Glutamatergic neuron (in vitro differentiated cells): ENCODE measurements around the gene MED12L. TPM values are rescaled to one million over a fixed set of nuclear protein-coding genes. Genes with fewer than 3 reads are reported as not detected.
A peak's percentile ranks its signal among the peaks of the same experiment; 100 is the strongest.

Source experiments
- DNase-seq: peaks from one replicate; pipeline ENCODE4 v3.0.0; 2022
- H3K27ac Mint-ChIP-seq: one replicate; pipeline ENCODE4 v1.8.0; 2020; ENCODE audit warnings: mild to moderate bottlenecking, mixed read lengths, inconsistent platforms; ENCODE audit not compliant: unreplicated experiment
- H3K27me3 Mint-ChIP-seq: one replicate; pipeline ENCODE4 v1.8.0; 2020; ENCODE audit warnings: mild to moderate bottlenecking, moderate library complexity, mixed read lengths, inconsistent platforms; ENCODE audit not compliant: unreplicated experiment
- H3K36me3 Mint-ChIP-seq: one replicate; pipeline ENCODE4 v1.8.0; 2020; ENCODE audit warnings: mild to moderate bottlenecking, mixed read lengths, inconsistent platforms; ENCODE audit not compliant: unreplicated experiment
- H3K4me1 Mint-ChIP-seq: one replicate; pipeline ENCODE4 v1.8.0; 2020; ENCODE audit warnings: mild to moderate bottlenecking, low read depth, mixed read lengths, inconsistent platforms; ENCODE audit not compliant: unreplicated experiment
- H3K4me3 Mint-ChIP-seq: one replicate; pipeline ENCODE4 v1.8.0; 2020; ENCODE audit warnings: mild to moderate bottlenecking, mixed read lengths, inconsistent platforms; ENCODE audit not compliant: unreplicated experiment
- H3K9me3 Mint-ChIP-seq: one replicate; pipeline ENCODE4 v1.8.0; 2020; ENCODE audit warnings: mild to moderate bottlenecking, moderate library complexity, mixed read lengths, inconsistent platforms; ENCODE audit not compliant: unreplicated experiment
- total RNA-seq: library from RNA; stranded (reverse); fragmentation: NEBNext Ultra II Directional; extraction: Animal tissue kit (Norgen Biotek cat#: 25700); gene quantifications from one replicate; pipeline ENCODE4 v1.2.1, GENCODE V29; 2021; ENCODE audit not compliant: unreplicated experiment
- TF ChIP-seq, protein P1 (sequence below): fragments of 200-600 bp; sonication (generic); IDR thresholded peaks from one replicate; pipeline ENCODE4 v1.5.0; 2021; ENCODE audit not compliant: partially characterized antibody, unreplicated experiment

MED12L gene
- total RNA-seq, 1 donor from 2014 or later = 7.8 TPM

DNA sequence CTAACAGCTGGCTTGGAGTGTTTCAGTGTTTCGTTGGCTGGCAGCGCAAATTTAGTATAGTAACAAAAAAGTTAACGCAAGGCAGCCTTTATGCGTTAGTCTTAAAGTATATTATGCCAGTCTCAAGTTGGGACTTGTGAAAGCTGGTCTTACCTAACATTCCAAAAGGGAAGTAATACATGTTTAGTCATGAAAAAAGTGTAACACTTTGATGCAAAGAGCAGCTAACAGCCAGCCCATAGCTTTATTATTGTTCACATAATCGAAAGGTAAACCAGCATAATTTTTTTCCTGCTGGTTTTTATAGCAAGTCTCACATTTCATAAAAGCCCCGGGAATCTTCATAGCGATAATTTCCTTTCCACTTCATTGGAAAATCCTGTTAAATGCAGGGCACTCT is 233.5 kb downstream of the MED12L start:
- Mint-ChIP-seq H3K36me3 (no peaks in the 10 kb centered on the region), H3K4me1 (no peaks in the 10 kb centered on the region), H3K9me3 (peaks cover 1% of the 10 kb centered on the region), H3K27ac (no peak overlapping the region), H3K27me3 (peaks cover 2% of the 10 kb centered on the region), H3K4me3 (no peak overlapping the region)
- DNase-seq = no peak
- TF ChIP-seq, protein P1, sequence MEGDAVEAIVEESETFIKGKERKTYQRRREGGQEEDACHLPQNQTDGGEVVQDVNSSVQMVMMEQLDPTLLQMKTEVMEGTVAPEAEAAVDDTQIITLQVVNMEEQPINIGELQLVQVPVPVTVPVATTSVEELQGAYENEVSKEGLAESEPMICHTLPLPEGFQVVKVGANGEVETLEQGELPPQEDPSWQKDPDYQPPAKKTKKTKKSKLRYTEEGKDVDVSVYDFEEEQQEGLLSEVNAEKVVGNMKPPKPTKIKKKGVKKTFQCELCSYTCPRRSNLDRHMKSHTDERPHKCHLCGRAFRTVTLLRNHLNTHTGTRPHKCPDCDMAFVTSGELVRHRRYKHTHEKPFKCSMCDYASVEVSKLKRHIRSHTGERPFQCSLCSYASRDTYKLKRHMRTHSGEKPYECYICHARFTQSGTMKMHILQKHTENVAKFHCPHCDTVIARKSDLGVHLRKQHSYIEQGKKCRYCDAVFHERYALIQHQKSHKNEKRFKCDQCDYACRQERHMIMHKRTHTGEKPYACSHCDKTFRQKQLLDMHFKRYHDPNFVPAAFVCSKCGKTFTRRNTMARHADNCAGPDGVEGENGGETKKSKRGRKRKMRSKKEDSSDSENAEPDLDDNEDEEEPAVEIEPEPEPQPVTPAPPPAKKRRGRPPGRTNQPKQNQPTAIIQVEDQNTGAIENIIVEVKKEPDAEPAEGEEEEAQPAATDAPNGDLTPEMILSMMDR = no peak

DNA sequence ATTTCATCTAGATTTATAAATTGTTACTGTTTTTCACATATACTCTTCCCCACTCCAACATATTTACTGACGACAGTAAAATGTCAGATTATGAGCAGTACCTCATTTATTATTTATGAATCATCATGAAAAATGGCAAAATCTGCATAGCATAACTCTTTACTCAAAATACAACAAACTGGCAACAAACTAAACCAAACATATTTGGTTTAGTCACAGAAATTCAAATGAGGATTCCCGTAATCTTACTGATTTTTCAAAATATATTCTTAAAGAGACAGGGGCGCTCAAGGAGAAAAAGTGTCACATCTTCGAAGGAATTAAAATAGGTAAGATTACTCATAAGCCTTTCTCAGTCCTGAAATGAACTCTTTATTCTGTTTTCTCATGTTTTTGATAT is 234.2 kb downstream of the MED12L start:
- Mint-ChIP-seq H3K9me3 (peaks cover 1% of the 10 kb centered on the region), H3K27me3 (peaks cover 2% of the 10 kb centered on the region), H3K4me1 (no peaks in the 10 kb centered on the region), H3K27ac (no peak overlapping the region), H3K4me3 (no peak overlapping the region), H3K36me3 (no peaks in the 10 kb centered on the region)
- TF ChIP-seq, protein P1 = no peak
- no peak for DNase-seq

DNA sequence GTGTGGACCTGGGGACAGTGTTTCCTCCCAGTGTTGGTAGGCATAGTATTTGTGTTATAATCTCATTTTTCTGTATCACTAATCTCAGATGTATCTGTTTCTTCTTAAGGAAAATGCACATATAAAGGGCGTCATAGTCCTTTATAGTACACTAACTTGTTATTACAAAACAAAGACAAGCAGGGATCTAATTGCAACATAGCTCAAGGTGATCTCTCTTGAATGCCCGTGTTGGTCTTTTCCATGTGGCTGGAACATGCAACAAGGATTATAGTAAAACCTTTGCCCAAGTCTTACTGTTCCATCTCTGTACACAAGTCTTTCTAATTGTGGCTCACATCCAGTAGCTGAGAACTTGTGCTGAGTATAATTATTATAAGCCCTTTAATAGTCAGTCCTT is 234.7 kb downstream of the MED12L start:
- Mint-ChIP-seq H3K27ac (peak overlapping the region; percentile 44), H3K4me3 (no peak overlapping the region), H3K4me1 (no peaks in the 10 kb centered on the region), H3K27me3 (peaks cover 2% of the 10 kb centered on the region), H3K36me3 (no peaks in the 10 kb centered on the region), H3K9me3 (peaks cover 1% of the 10 kb centered on the region)
- no peak for DNase-seq
- TF ChIP-seq, protein P1 = no peak

DNA sequence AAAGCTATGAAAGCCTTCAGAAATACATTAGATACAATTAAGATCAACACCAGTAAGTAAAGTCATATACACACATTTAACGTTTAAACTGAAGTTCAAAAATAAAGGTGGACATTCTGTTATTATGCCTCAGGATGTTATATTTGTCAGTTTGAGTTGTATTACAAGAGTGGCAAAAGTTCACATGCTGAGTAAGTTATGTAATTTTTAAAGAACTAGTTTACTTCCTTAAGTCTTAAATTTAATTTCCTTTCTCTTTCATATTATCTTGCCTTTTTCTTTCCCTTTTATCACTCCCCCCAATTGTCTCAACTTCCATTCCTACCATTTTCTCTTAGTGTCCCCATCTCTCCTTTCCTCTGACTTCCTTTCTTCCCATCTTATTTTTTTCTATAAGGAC is 236.1 kb downstream of the MED12L start:
- H3K4me3 Mint-ChIP-seq = no peak overlapping the region
- peaks cover 1% of the 10 kb centered on the region for H3K9me3 Mint-ChIP-seq
- peaks cover 2% of the 10 kb centered on the region for H3K27me3 Mint-ChIP-seq
- no peaks in the 10 kb centered on the region for H3K36me3 Mint-ChIP-seq
- DNase-seq = no peak
- TF ChIP-seq, protein P1 = no peak
- no peaks in the 10 kb centered on the region for H3K4me1 Mint-ChIP-seq
- no peak overlapping the region for H3K27ac Mint-ChIP-seq

DNA sequence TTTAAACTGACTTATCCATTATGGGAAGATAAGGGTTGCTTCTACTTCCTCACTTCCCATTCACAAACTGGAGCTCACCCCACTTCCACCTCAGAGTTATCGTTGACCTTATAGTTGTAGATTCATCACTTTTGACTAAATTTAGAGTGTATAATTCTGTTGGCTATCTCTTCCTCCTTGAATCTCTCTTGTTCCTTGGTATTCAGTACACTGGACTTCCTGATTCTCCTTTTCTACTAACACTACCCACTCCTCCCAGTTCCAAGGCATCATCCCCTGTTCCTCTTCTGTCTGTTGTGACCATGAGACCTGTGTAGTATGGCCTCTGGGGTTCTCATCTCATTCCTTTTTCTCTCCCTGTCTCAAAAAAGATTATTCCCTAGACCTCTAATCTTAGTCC is 237.0 kb downstream of the MED12L start:
- Mint-ChIP-seq H3K27ac (no peak overlapping the region), H3K4me1 (no peaks in the 10 kb centered on the region), H3K36me3 (no peaks in the 10 kb centered on the region), H3K27me3 (peaks cover 2% of the 10 kb centered on the region), H3K9me3 (peaks cover 1% of the 10 kb centered on the region), H3K4me3 (no peak overlapping the region)
- DNase-seq = no peak
- TF ChIP-seq, protein P1 = no peak
